Measurements from ENCODE around the gene PKIB.
A peak's percentile ranks its signal among the peaks of the same experiment; 100 is the strongest.

The PKIB gene

GRCh38 chr6:122702841-122703240 is 92.6 kb downstream of the PKIB start:
- Histone ChIP-seq H3K4me3 (ENCODE audit: extremely low read depth, insufficient read depth, low read length, poor library complexity, severe bottlenecking) (no peak overlapping the region), H3K4me1 (ENCODE audit: control insufficient read depth, insufficient read depth, low read length, poor library complexity, severe bottlenecking) (no peaks in the 10 kb centered on the region), H3K36me3 (ENCODE audit: control insufficient read depth, insufficient read depth, low read length) (peaks cover 3% of the 10 kb centered on the region), H3K27ac (ENCODE audit: low read depth, low read length, severe bottlenecking) (no peak overlapping the region), H3K9me3 (ENCODE audit: control insufficient read depth, low read length) (no peaks in the 10 kb centered on the region)
- WGBS, 2 experiments (ENCODE audit: insufficient coverage in 2 of 2): no CpG with 5 or more reads among the region's 3 CpGs

GRCh38 chr6:122704066-122704465 is 93.9 kb downstream of the PKIB start:
- no peak overlapping the region for H3K27ac ChIP-seq (ENCODE audit: low read depth, low read length, severe bottlenecking)
- 87 to 100% methylated on average over 1 to 3 of the region's 4 CpGs for WGBS, 2 experiments (ENCODE audit: insufficient coverage in 2 of 2)
- no peaks in the 10 kb centered on the region for H3K9me3 ChIP-seq (ENCODE audit: control insufficient read depth, low read length)
- H3K4me3 ChIP-seq (ENCODE audit: extremely low read depth, insufficient read depth, low read length, poor library complexity, severe bottlenecking): no peak overlapping the region
- H3K4me1 ChIP-seq (ENCODE audit: control insufficient read depth, insufficient read depth, low read length, poor library complexity, severe bottlenecking): no peaks in the 10 kb centered on the region
- H3K36me3 ChIP-seq (ENCODE audit: control insufficient read depth, insufficient read depth, low read length): peaks cover 3% of the 10 kb centered on the region

GRCh38 chr6:122709922-122710512 is 99.8 kb downstream of the PKIB start:
- Histone ChIP-seq H3K9me3 (ENCODE audit: control insufficient read depth, low read length) (no peaks in the 10 kb centered on the region), H3K27ac (ENCODE audit: low read depth, low read length, severe bottlenecking) (no peak overlapping the region), H3K4me3 (ENCODE audit: extremely low read depth, insufficient read depth, low read length, poor library complexity, severe bottlenecking) (no peak overlapping the region), H3K36me3 (ENCODE audit: control insufficient read depth, insufficient read depth, low read length) (no peaks in the 10 kb centered on the region), H3K4me1 (ENCODE audit: control insufficient read depth, insufficient read depth, low read length, poor library complexity, severe bottlenecking) (peaks cover 9% of the 10 kb centered on the region)
- WGBS, 2 experiments (ENCODE audit: insufficient coverage in 2 of 2): 94 to 100% methylated on average over 1 to 2 of the region's 4 CpGs

- Histone ChIP-seq H3K27ac (ENCODE audit: low read depth, low read length, severe bottlenecking) (no peak overlapping the region), H3K9me3 (ENCODE audit: control insufficient read depth, low read length) (no peaks in the 10 kb centered on the region), H3K4me3 (ENCODE audit: extremely low read depth, insufficient read depth, low read length, poor library complexity, severe bottlenecking) (no peak overlapping the region), H3K4me1 (ENCODE audit: control insufficient read depth, insufficient read depth, low read length, poor library complexity, severe bottlenecking) (peaks cover 9% of the 10 kb centered on the region), H3K36me3 (ENCODE audit: control insufficient read depth, insufficient read depth, low read length) (no peaks in the 10 kb centered on the region)
- WGBS, 2 experiments (ENCODE audit: insufficient coverage in 2 of 2): no CpG with 5 or more reads among the region's 3 CpGs
Observed at GRCh38 chr6:122710908-122711635, 100.9 kb downstream of the PKIB start.

- WGBS, 2 experiments (ENCODE audit: insufficient coverage in 2 of 2): 36 to 63% methylated on average over 3 of the region's 3 CpGs
- Histone ChIP-seq H3K9me3 (ENCODE audit: control insufficient read depth, low read length) (no peaks in the 10 kb centered on the region), H3K36me3 (ENCODE audit: control insufficient read depth, insufficient read depth, low read length) (no peaks in the 10 kb centered on the region)
Observed at GRCh38 chr6:122712093-122712447, 101.9 kb downstream of the PKIB start.

GRCh38 chr6:122712448-122713137 is 102.4 kb downstream of the PKIB start:
- Histone ChIP-seq H3K4me1 (ENCODE audit: control insufficient read depth, insufficient read depth, low read length, poor library complexity, severe bottlenecking) (peaks cover 18% of the 10 kb centered on the region), H3K4me3 (ENCODE audit: extremely low read depth, insufficient read depth, low read length, poor library complexity, severe bottlenecking) (no peak overlapping the region), H3K27ac (ENCODE audit: low read depth, low read length, severe bottlenecking) (no peak overlapping the region), H3K9me3 (ENCODE audit: control insufficient read depth, low read length) (no peaks in the 10 kb centered on the region), H3K36me3 (ENCODE audit: control insufficient read depth, insufficient read depth, low read length) (no peaks in the 10 kb centered on the region)
- WGBS, 2 experiments (ENCODE audit: insufficient coverage in 2 of 2): 100% methylated on average over 1 of the region's 3 CpGs

More at GRCh38 chr6:122712093-122712447, 101.9 kb downstream of the PKIB start:
- H3K4me3 ChIP-seq (ENCODE audit: extremely low read depth, insufficient read depth, low read length, poor library complexity, severe bottlenecking): no peak overlapping the region
- H3K27ac ChIP-seq (ENCODE audit: low read depth, low read length, severe bottlenecking): no peak overlapping the region
- peaks cover 16% of the 10 kb centered on the region for H3K4me1 ChIP-seq (ENCODE audit: control insufficient read depth, insufficient read depth, low read length, poor library complexity, severe bottlenecking)

GRCh38 chr6:122713138-122713537 is 102.9 kb downstream of the PKIB start:
- Histone ChIP-seq H3K36me3 (ENCODE audit: control insufficient read depth, insufficient read depth, low read length) (no peaks in the 10 kb centered on the region), H3K4me3 (ENCODE audit: extremely low read depth, insufficient read depth, low read length, poor library complexity, severe bottlenecking) (no peak overlapping the region), H3K4me1 (ENCODE audit: control insufficient read depth, insufficient read depth, low read length, poor library complexity, severe bottlenecking) (peaks cover 21% of the 10 kb centered on the region), H3K27ac (ENCODE audit: low read depth, low read length, severe bottlenecking) (no peak overlapping the region), H3K9me3 (ENCODE audit: control insufficient read depth, low read length) (no peaks in the 10 kb centered on the region)
- 92 to 100% methylated on average over 1 to 2 of the region's 3 CpGs for WGBS, 2 experiments (ENCODE audit: insufficient coverage in 2 of 2)

GRCh38 chr6:122714059-122714458 is 103.9 kb downstream of the PKIB start:
- H3K27ac ChIP-seq (ENCODE audit: low read depth, low read length, severe bottlenecking): no peak overlapping the region
- peaks cover 21% of the 10 kb centered on the region for H3K4me1 ChIP-seq (ENCODE audit: control insufficient read depth, insufficient read depth, low read length, poor library complexity, severe bottlenecking)

GRCh38 chr6:122715725-122716124 is 105.5 kb downstream of the PKIB start:
- Histone ChIP-seq H3K4me1 (ENCODE audit: control insufficient read depth, insufficient read depth, low read length, poor library complexity, severe bottlenecking) (peaks cover 21% of the 10 kb centered on the region), H3K27ac (ENCODE audit: low read depth, low read length, severe bottlenecking) (no peak overlapping the region), H3K9me3 (ENCODE audit: control insufficient read depth, low read length) (no peaks in the 10 kb centered on the region), H3K4me3 (ENCODE audit: extremely low read depth, insufficient read depth, low read length, poor library complexity, severe bottlenecking) (no peak overlapping the region), H3K36me3 (ENCODE audit: control insufficient read depth, insufficient read depth, low read length) (no peaks in the 10 kb centered on the region)
- 88% methylated on average over 1 of the region's 2 CpGs; no CpG with 5 or more reads in 1 of the 2 experiments for WGBS, 2 experiments (ENCODE audit: insufficient coverage in 2 of 2)

More at GRCh38 chr6:122714059-122714458, 103.9 kb downstream of the PKIB start:
- Histone ChIP-seq H3K36me3 (ENCODE audit: control insufficient read depth, insufficient read depth, low read length) (no peaks in the 10 kb centered on the region), H3K9me3 (ENCODE audit: control insufficient read depth, low read length) (no peaks in the 10 kb centered on the region), H3K4me3 (ENCODE audit: extremely low read depth, insufficient read depth, low read length, poor library complexity, severe bottlenecking) (no peak overlapping the region)
- WGBS, 2 experiments (ENCODE audit: insufficient coverage in 2 of 2): 93 to 98% methylated on average over 3 to 4 of the region's 5 CpGs

GRCh38 chr6:122717350-122717749 is 107.1 kb downstream of the PKIB start:
- Histone ChIP-seq H3K9me3 (ENCODE audit: control insufficient read depth, low read length) (no peaks in the 10 kb centered on the region), H3K4me1 (ENCODE audit: control insufficient read depth, insufficient read depth, low read length, poor library complexity, severe bottlenecking) (peaks cover 16% of the 10 kb centered on the region), H3K4me3 (ENCODE audit: extremely low read depth, insufficient read depth, low read length, poor library complexity, severe bottlenecking) (no peak overlapping the region), H3K27ac (ENCODE audit: low read depth, low read length, severe bottlenecking) (peak overlapping the region; percentile 56), H3K36me3 (ENCODE audit: control insufficient read depth, insufficient read depth, low read length) (no peaks in the 10 kb centered on the region)
- 31 to 67% methylated on average over 2 of the region's 2 CpGs for WGBS, 2 experiments (ENCODE audit: insufficient coverage in 2 of 2)

All from mesodermal cell (in vitro differentiated cells).